ENCODE results near the gene NRXN3.
"Not testable (repeated sequence)": the region's sequence is repeated elsewhere in the genome, so short reads cannot be mapped to it uniquely, and the experiment has no call there.

NRXN3 gene

GRCh38 chr14:78968265-78968664 is 798.1 kb downstream of the NRXN3 start:
- no peak for DNase-seq

- DNase-seq = no peak
These were observed 800.5 kb downstream of the NRXN3 start for GRCh38 chr14:78970677-78971076.

- no peak for DNase-seq
These were observed 802.3 kb downstream of the NRXN3 start for GRCh38 chr14:78972440-78972839.

- DNase-seq = no peak
These were observed 804.5 kb downstream of the NRXN3 start for GRCh38 chr14:78974691-78975090.

GRCh38 chr14:78975734-78976133 is 805.6 kb downstream of the NRXN3 start:
- DNase-seq = no peak

- DNase-seq = no peak
These were observed 808.7 kb downstream of the NRXN3 start for GRCh38 chr14:78978896-78979295.

- DNase-seq = no peak
These were observed 812.4 kb downstream of the NRXN3 start for GRCh38 chr14:78982551-78982950.

- no peak for DNase-seq
These were observed 813.0 kb downstream of the NRXN3 start for GRCh38 chr14:78983126-78983525.

GRCh38 chr14:78985668-78986381 is 815.7 kb downstream of the NRXN3 start:
- DNase-seq = no peak

GRCh38 chr14:78986989-78987388 is 816.8 kb downstream of the NRXN3 start:
- no peak for DNase-seq

GRCh38 chr14:78989221-78989620 is 819.0 kb downstream of the NRXN3 start:
- no peak for DNase-seq

- no peak for DNase-seq
These were observed 822.7 kb downstream of the NRXN3 start for GRCh38 chr14:78992867-78993266.

GRCh38 chr14:78997811-78998210 is 827.6 kb downstream of the NRXN3 start:
- DNase-seq = no peak

- no peak for DNase-seq
These were observed 839.1 kb downstream of the NRXN3 start for GRCh38 chr14:79009286-79009685.

GRCh38 chr14:79011091-79011919 is 841.1 kb downstream of the NRXN3 start:
- DNase-seq = no peak

GRCh38 chr14:79011920-79012204 is 841.7 kb downstream of the NRXN3 start:
- no peak for DNase-seq

GRCh38 chr14:79016828-79017505 is 846.8 kb downstream of the NRXN3 start:
- no peak for DNase-seq

GRCh38 chr14:79017561-79017960 is 847.4 kb downstream of the NRXN3 start:
- DNase-seq = no peak

GRCh38 chr14:79018836-79019235 is 848.7 kb downstream of the NRXN3 start:
- DNase-seq = no peak

- not testable (repeated sequence) for DNase-seq
These were observed 849.7 kb downstream of the NRXN3 start for GRCh38 chr14:79019898-79020297.

- DNase-seq = no peak
These were observed 851.6 kb downstream of the NRXN3 start for GRCh38 chr14:79021766-79022165.

GRCh38 chr14:79027138-79027537 is 857.0 kb downstream of the NRXN3 start:
- no peak for DNase-seq

GRCh38 chr14:79028281-79028680 is 858.1 kb downstream of the NRXN3 start:
- DNase-seq = no peak

- DNase-seq = no peak
These were observed 866.3 kb downstream of the NRXN3 start for GRCh38 chr14:79036441-79036840.

Measured in activated T-cell treated with anti-CD3 and anti-CD28 coated beads, Interleukin-2, amount 50 U/mL, for 48 hours (primary cell).